Upper lobe of left lung (tissue), 6 donors: Measurements from ENCODE around the gene BRF1. TPM values are rescaled to one million over a fixed set of nuclear protein-coding genes. Genes with fewer than 3 reads are reported as not detected.
A peak's percentile ranks its signal among the peaks of the same experiment; 100 is the strongest.

Experiments
- ATAC-seq, 2 donors: fragments of 200-7000 bp; cut with Tn5 transposase; one replicate each; pipeline ENCODE4 v1.9.1; 2022; ENCODE audit warnings: mild to moderate bottlenecking in 2 of 2, moderate library complexity in 2 of 2; ENCODE audit not compliant: low FRiP score in 2 of 2
- DNase-seq, 2 donors: peaks; one replicate each; pipeline ENCODE4 v3.0.0-alpha.2; 2019 to 2020
- H3K27ac ChIP-seq, 4 donors: fragments of 200-600 bp; sonication (generic); one replicate each; pipeline ENCODE4 v1.5.1; 2016 to 2019
- H3K27me3 ChIP-seq, 4 donors: fragments of 200-600 bp; sonication (generic); one replicate each; pipeline ENCODE4 v1.5.1; 2017 to 2019
- H3K36me3 ChIP-seq, 4 donors: fragments of 200-600 bp; sonication (generic); one replicate each; pipeline ENCODE4 v1.5.1; 2016 to 2019
- H3K4me1 ChIP-seq, 4 donors: fragments of 200-600 bp; sonication (generic); one replicate each; pipeline ENCODE4 v1.5.1; 2018 to 2019
- H3K4me3 ChIP-seq, 4 donors: fragments of 200-600 bp; sonication (generic); one replicate each; pipeline ENCODE4 v1.5.1; 2017 to 2019; ENCODE audit warnings: mild to moderate bottlenecking in 2 of 4, moderate library complexity in 1 of 4
- H3K9me3 ChIP-seq, 4 donors: fragments of 200-600 bp; sonication (generic); one replicate each; pipeline ENCODE4 v1.5.1; 2018 to 2019
- EP300 ChIP-seq, 4 donors: sonication (generic); formaldehyde crosslinking; IDR thresholded peaks; one replicate each; pipeline ENCODE4 v1.5.1; 2017; ENCODE audit warnings: antibody characterized with exemption in 4 of 4, control low read depth in 2 of 4
- POLR2A ChIP-seq, 4 donors: fragments of 450-650 bp; IDR thresholded peaks; one replicate each; pipeline ENCODE4 v1.5.1; 2016 to 2017; ENCODE audit warnings: antibody characterized with exemption in 4 of 4, mild to moderate bottlenecking in 2 of 4
- POLR2AphosphoS5 ChIP-seq, 2 donors: sonication (generic); formaldehyde crosslinking; IDR thresholded peaks; one replicate each; pipeline ENCODE4 v1.5.1; 2017; ENCODE audit warnings: antibody characterized with exemption in 2 of 2
- WGBS, 2 donors: methylation state at CpG; one replicate each; pipeline ENCODE4 v1.1.5; 2017 to 2018; 5-methylcytosine and 5-hydroxymethylcytosine counted together
- total RNA-seq, 6 donors: library from RNA; depleted of rRNA in 4 of 6; stranded (reverse); fragments of >200 nt in 4 of 6; gene quantifications; one replicate each; pipeline versions ENCODE4 v1.1.0 to v1.2.1, GENCODE V29; 2016 to 2021
- TF ChIP-seq, protein P1 (sequence below), 6 experiments: fragments of 450-650 bp in 4 of 6; fragments of 200-600 bp in 2 of 6; sonication (generic) in 2 of 6; IDR thresholded peaks; one replicate each; pipeline ENCODE4 v1.5.1; 2016 to 2019; ENCODE audit warnings: antibody characterized with exemption in 6 of 6
- donor health status: DM: no; HTN: no; CAD: no; lungs with moderate emphysema.
- donor health status: DM: no; HTN: yes; CAD: no; lungs with severe emphysema.

Gene BRF1
- total RNA-seq, 6 donors from 2014 or later, result 38.6 to 195 (median 52.7) TPM

DNA sequence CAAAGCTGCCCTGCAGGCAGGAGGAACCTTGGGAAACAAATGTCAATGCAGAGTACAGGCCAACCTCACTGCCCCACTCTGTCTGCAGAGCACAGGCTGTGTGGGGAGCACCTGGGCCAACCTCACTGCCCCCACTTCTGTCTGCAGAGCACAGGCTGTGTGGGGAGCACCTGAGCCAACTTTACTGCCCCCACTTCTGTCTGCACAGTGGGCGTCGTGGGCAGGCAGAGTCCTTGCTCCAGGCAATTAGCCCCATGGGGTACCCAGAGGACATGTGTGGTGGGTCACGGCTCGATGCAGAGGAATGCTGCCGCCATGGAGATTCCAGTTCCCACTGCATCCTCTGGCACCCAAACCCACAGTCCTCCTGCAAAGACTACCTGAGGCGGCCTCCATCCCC, 26.2 kb downstream of the BRF1 start:
- Histone ChIP-seq H3K4me1 (peaks cover 0 to 22% (median 9%) of the 10 kb centered on the region in 4 donors), H3K36me3 (peaks cover 0 to 8% (median 1%) of the 10 kb centered on the region in 4 donors), H3K4me3 (no peak overlapping the region), H3K9me3 (no peaks in the 10 kb centered on the region), H3K27ac (no peak overlapping the region), H3K27me3 (no peaks in the 10 kb centered on the region)
- WGBS, 2 donors, result 93% methylated on average over 6 of the region's 6 CpGs; no CpG with 5 or more reads in 1 of the 2 donors
- TF ChIP-seq EP300 (IDR thresholded peaks at IDR 0.05) (no peak), POLR2AphosphoS5 (IDR thresholded peaks at IDR 0.05) (no peak), POLR2A (IDR thresholded peaks at IDR 0.05) (no peak)
- TF ChIP-seq, protein P1, sequence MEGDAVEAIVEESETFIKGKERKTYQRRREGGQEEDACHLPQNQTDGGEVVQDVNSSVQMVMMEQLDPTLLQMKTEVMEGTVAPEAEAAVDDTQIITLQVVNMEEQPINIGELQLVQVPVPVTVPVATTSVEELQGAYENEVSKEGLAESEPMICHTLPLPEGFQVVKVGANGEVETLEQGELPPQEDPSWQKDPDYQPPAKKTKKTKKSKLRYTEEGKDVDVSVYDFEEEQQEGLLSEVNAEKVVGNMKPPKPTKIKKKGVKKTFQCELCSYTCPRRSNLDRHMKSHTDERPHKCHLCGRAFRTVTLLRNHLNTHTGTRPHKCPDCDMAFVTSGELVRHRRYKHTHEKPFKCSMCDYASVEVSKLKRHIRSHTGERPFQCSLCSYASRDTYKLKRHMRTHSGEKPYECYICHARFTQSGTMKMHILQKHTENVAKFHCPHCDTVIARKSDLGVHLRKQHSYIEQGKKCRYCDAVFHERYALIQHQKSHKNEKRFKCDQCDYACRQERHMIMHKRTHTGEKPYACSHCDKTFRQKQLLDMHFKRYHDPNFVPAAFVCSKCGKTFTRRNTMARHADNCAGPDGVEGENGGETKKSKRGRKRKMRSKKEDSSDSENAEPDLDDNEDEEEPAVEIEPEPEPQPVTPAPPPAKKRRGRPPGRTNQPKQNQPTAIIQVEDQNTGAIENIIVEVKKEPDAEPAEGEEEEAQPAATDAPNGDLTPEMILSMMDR (IDR thresholded peaks at IDR 0.05), result no peak
- DNase-seq (no peak), ATAC-seq (peak in 1 of 2 donors; percentile 54)

GRCh38 chr14:105273062-105273461, 27.7 kb downstream of the BRF1 start:
- WGBS, 2 donors, result 73 to 74% methylated on average over 12 of the region's 12 CpGs
- TF ChIP-seq POLR2A (IDR thresholded peaks at IDR 0.05), result no peak
- no peak for TF ChIP-seq EP300 (IDR thresholded peaks at IDR 0.05)
- TF ChIP-seq, protein P1 (IDR thresholded peaks at IDR 0.05), result no peak
- no peak for TF ChIP-seq POLR2AphosphoS5 (IDR thresholded peaks at IDR 0.05)
- H3K27ac ChIP-seq, result peak overlapping the region; percentile 42 to 70 (median 44)
- peaks cover 0 to 22% (median 9%) of the 10 kb centered on the region in 4 donors for H3K4me1 ChIP-seq
- no peaks in the 10 kb centered on the region for H3K9me3 ChIP-seq
- no peak overlapping the region for H3K4me3 ChIP-seq
- ATAC-seq (peak; percentile 44 to 87), DNase-seq (peak; percentile 69 to 74)
- no peaks in the 10 kb centered on the region for H3K27me3 ChIP-seq
- peaks cover 0 to 14% (median 7%) of the 10 kb centered on the region in 4 donors for H3K36me3 ChIP-seq

DNA sequence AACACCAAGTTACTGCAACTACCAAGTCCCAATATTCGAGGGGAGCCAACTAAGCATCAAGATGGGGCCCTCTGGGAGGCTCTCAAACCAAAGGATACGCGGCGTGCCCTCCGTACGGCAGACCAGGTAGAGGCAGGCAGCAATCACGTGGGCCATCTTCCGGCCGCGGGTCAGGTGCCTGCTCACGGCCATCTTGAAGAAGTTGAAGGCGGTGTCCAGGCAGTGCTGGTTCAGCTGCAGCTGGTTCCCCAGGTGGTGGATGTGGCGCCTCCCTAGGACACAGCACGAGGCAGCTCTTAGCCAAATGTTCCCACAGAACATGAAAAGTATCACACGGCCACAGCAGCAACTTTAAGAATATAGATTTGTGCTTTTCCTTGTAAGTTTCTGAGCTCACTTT, 28.2 kb downstream of the BRF1 start:
- no peaks in the 10 kb centered on the region for H3K27me3 ChIP-seq
- DNase-seq, result peak; percentile 35 to 49
- H3K4me1 ChIP-seq, result peaks cover 0 to 20% (median 9%) of the 10 kb centered on the region in 4 donors
- no peaks in the 10 kb centered on the region for H3K9me3 ChIP-seq
- TF ChIP-seq EP300 (IDR thresholded peaks at IDR 0.05) (no peak), POLR2AphosphoS5 (IDR thresholded peaks at IDR 0.05) (no peak), POLR2A (IDR thresholded peaks at IDR 0.05) (no peak)
- TF ChIP-seq, protein P1 (IDR thresholded peaks at IDR 0.05), result no peak
- ATAC-seq, result peak in 1 of 2 donors; percentile 52
- H3K36me3 ChIP-seq, result peaks cover 0 to 17% (median 8%) of the 10 kb centered on the region in 4 donors
- H3K27ac ChIP-seq, result peak overlapping the region in 3 of 4 donors; percentile 42 to 70 (median 44)
- WGBS, 2 donors, result 81 to 88% methylated on average over 8 to 15 of the region's 15 CpGs
- no peak overlapping the region for H3K4me3 ChIP-seq

DNA sequence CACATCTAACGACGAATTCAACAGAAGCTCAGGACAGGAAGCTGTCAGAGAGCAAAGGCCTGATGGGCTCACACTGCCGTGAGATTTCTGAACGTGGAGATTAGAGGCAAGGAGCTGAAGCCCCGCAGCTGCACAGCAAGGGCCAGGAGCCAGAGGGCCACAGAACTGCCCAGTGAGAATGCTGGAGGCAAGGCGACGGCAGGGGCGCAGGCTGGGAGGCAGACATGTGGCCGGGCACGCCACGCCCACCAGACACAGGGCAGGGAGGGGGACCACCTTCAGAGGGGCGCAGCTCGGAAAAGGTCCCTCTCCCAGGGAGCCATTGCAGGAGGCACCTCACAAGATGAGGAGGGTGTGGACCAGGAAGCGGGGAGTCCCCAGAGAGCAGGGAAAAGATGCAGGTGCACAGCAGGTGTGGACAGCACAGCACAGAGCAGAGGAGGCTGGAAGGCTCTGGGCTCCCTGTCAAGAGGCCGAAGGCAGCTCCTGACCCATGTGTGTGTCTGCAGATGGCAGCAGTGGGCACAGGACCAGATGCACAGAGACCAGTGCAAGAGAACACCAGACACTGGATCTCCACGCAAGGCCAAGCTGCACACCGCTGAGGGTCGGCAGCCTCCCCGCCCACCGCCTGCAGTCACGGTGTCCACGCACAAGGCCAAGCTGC, 29.4 kb downstream of the BRF1 start:
- Histone ChIP-seq H3K4me3 (no peak overlapping the region), H3K27me3 (no peaks in the 10 kb centered on the region), H3K36me3 (peaks cover 0 to 25% (median 9%) of the 10 kb centered on the region in 4 donors), H3K4me1 (peaks cover 0 to 18% (median 9%) of the 10 kb centered on the region in 4 donors), H3K27ac (no peak overlapping the region), H3K9me3 (no peaks in the 10 kb centered on the region)
- TF ChIP-seq, protein P1 (IDR thresholded peaks at IDR 0.05), result no peak
- no peak for TF ChIP-seq POLR2AphosphoS5 (IDR thresholded peaks at IDR 0.05)
- TF ChIP-seq POLR2A (IDR thresholded peaks at IDR 0.05), result no peak
- no peak for TF ChIP-seq EP300 (IDR thresholded peaks at IDR 0.05)
- no peak for ATAC-seq
- 92 to 94% methylated on average over 15 to 17 of the region's 22 CpGs for WGBS, 2 donors
- peak in 1 of 2 donors; percentile 59 for DNase-seq
